Epithelial cell of proximal tubule (primary cell): ENCODE results near the gene DENND2D. TPM values are rescaled to one million over a fixed set of nuclear protein-coding genes. Genes with fewer than 3 reads are reported as not detected.

ENCODE experiments used
- DNase-seq: peaks from one replicate; pipeline ENCODE4 v3.0.0-alpha.2; 2011; ENCODE audit warnings: low read depth
- H3K4me3 ChIP-seq: 2 replicates; pipeline ENCODE4 v1.5.1; 2011; ENCODE audit warnings: low read depth, mild to moderate bottlenecking, low read length
- CTCF ChIP-seq: conservative IDR thresholded peaks from 2 replicates; pipeline ENCODE4 v1.5.1; 2012; ENCODE audit warnings: low read depth, mild to moderate bottlenecking, low read length
- total RNA-seq: library from RNA; depleted of rRNA; stranded (reverse); fragments of >200 nt; gene quantifications from 2 replicates; pipeline ENCODE4 v1.2.3, GENCODE V29; 2015

DENND2D gene
- total RNA-seq, 1 donor from 2014 or later, result 8.1 TPM

- TF ChIP-seq CTCF, result no peak
- peak overlapping the region; percentile 68 for H3K4me3 ChIP-seq
- no peak for DNase-seq
Observed at GRCh38 chr1:111202707-111203623, 2.5 kb upstream of the DENND2D start.

DNA sequence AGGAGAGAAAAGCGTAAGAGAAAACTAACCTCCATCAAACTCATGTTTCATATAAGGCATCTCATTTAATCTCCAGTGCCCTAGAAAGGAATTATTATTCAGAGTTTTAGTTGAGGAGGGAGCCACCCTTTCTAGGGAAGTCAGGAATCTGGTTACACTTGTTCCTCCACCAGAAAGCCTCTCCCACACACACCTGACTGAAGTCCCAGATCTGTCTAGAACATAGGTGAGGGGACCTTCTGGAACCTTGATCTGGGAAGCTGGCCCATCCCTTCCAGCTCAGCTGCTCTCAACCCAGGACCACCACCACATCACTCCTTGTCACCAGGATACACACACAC lies 1.9 kb upstream of the DENND2D start:
- no peak for DNase-seq
- TF ChIP-seq CTCF, result no peak
- H3K4me3 ChIP-seq, result no peak overlapping the region

- TF ChIP-seq CTCF, result no peak
- no peak for DNase-seq
- no peak overlapping the region for H3K4me3 ChIP-seq
Observed at GRCh38 chr1:111201275-111202090, 1.0 kb upstream of the DENND2D start.

DNA sequence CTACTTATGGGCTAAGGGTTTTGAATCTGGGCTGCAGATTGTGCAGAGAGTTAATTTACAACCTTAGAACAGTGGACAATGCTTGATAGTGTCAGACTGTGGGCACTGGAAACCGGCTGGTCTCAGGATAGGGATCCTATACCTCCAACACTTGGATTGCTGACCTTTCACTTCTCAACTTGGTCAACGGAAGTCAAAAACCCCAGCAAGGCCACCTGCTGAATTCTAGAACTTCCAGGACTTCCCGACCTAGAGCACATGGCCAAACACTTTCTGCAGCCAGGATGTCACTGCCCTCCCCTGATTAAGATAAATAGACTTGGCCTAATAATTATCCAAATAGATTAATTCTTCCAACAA lies 336 bp upstream of the DENND2D start:
- no peak for TF ChIP-seq CTCF
- H3K4me3 ChIP-seq, result no peak overlapping the region
- DNase-seq, result no peak

DNA sequence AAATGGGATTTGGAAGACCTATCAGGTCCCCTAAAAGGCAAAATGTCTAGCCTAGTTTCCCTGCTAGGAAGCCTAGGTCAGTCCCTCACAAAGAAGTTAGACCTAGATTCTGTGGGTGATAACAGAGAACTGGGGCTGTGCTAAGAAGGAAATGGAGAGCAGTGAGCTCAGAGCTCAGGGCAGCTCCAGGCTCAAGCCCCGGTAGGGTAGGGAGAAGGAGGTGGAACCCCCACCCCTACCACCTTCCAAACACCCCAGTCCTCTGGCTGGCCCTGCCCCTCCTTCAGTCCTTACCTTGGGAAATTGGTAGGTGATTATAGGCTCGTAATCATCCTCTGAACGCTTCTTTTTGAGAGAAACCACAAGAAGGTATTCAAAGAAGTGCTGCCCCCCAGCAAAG lies 1.1 kb downstream of the DENND2D start:
- no peak for TF ChIP-seq CTCF
- no peak overlapping the region for H3K4me3 ChIP-seq
- no peak for DNase-seq

- H3K4me3 ChIP-seq, result no peak overlapping the region
- DNase-seq, result no peak
- TF ChIP-seq CTCF, result no peak
Observed at GRCh38 chr1:111198836-111199235, 1.6 kb downstream of the DENND2D start.
